Measurements from ENCODE around the gene LUZP2. TPM values are rescaled to one million over a fixed set of nuclear protein-coding genes. Genes with fewer than 3 reads are reported as not detected.

Gene LUZP2
- total and polyA plus RNA-seq, 2 of the 8 experiments (the other 6 are each of a cell fraction or from before 2014, with no cell fraction given): 0.79 to 1.5 TPM

DNA sequence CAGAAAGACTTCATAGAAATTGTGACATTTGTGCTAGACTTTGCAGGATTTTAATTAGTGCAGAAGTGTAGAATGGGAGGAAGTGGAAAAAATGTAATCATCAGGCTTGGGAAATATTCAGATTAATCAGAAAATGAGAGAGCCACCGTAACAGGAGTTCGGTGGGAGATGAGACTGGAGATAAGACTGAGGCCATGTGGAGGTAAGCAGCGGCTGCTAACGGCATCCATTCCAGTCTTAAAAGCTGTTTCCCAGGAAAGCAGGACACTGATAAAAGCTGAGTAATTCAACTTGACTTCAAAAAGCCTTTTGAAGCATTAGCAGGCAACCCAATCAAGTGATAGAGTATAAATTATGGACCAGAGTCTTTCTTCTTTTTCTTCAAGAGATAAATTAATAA is 369.9 kb downstream of the LUZP2 start:
- CTCF ChIA-PET (ENCODE audit: partially characterized antibody): no interaction called here
- no peak for TF ChIP-seq POLR2A (IDR thresholded peaks at IDR 0.05; ENCODE audit: control extremely low read depth in 1 of 2, low read depth in 2 of 2, low read length in 2 of 2)
- no peak for TF ChIP-seq CREB1 (IDR thresholded peaks at IDR 0.05)
- TF ChIP-seq TAF7 (optimal IDR thresholded peaks at IDR 0.05; ENCODE audit: borderline replicate concordance, low read depth, low read length): no peak
- no peak for TF ChIP-seq FOSL1 (IDR thresholded peaks at IDR 0.05; ENCODE audit: insufficient read depth, low read depth, low read length)
- no peak for TF ChIP-seq NANOG (IDR thresholded peaks at IDR 0.05; ENCODE audit: insufficient read depth, low read depth, low read length, poor library complexity, severe bottlenecking)
- TF ChIP-seq EGR1 (IDR thresholded peaks at IDR 0.05; ENCODE audit: borderline replicate concordance, low read depth, low read length): no peak
- TF ChIP-seq CTBP2 (IDR thresholded peaks at IDR 0.05; ENCODE audit: borderline replicate concordance, insufficient read depth, insufficient read length, low read length): no peak
- TF ChIP-seq HDAC2 (IDR thresholded peaks at IDR 0.05; ENCODE audit: borderline replicate concordance in 1 of 2, low read depth in 2 of 2, low read length in 2 of 2): no peak
- no peak for TF ChIP-seq TEAD4 (IDR thresholded peaks at IDR 0.05; ENCODE audit: low read depth, low read length)
- no peak for TF ChIP-seq GABPA (IDR thresholded peaks at IDR 0.05; ENCODE audit: borderline replicate concordance, insufficient read depth, low read length)
- no peak for TF ChIP-seq POLR2AphosphoS5 (IDR thresholded peaks at IDR 0.05; ENCODE audit: low read depth, low read length)
- TF ChIP-seq, protein P1, sequence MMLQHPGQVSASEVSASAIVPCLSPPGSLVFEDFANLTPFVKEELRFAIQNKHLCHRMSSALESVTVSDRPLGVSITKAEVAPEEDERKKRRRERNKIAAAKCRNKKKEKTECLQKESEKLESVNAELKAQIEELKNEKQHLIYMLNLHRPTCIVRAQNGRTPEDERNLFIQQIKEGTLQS (IDR thresholded peaks at IDR 0.05; ENCODE audit: insufficient read depth, low read depth, low read length): no peak
- TF ChIP-seq MAFK (IDR thresholded peaks at IDR 0.05; ENCODE audit: low read depth, low read length): no peak

More for the DNA sequence above, 369.9 kb downstream of the LUZP2 start:
- 87% methylated on average over 4 of the region's 4 CpGs; no CpG with 5 or more reads in 1 of the 2 experiments for WGBS, 2 experiments (ENCODE audit: extremely low coverage in 1 of 2, insufficient coverage in 1 of 2, insufficient read length in 1 of 2, insufficient replicate concordance in 2 of 2, low coverage in 1 of 2, low lambda C conversion rate in 2 of 2, missing lambda C conversion rate in 1 of 2)
- Histone ChIP-seq H3K27ac (ENCODE audit: low read depth, low read length) (no peak overlapping the region), H3K79me1 (ENCODE audit: low read depth, low read length) (no peaks in the 10 kb centered on the region), H3K4me2 (ENCODE audit: insufficient read depth in 1 of 2, low read depth in 2 of 2, low read length in 2 of 2) (no peak overlapping the region), H3K36me3 (ENCODE audit: control insufficient read depth in 2 of 4, insufficient read depth in 4 of 4, low read length in 3 of 4) (no peaks in the 10 kb centered on the region), H3K18ac (ENCODE audit: extremely low read depth, low read length) (no peak overlapping the region), H2BK15ac (ENCODE audit: low read length) (no peak overlapping the region), H4K8ac (ENCODE audit: extremely low read depth, insufficient read depth, low read length) (no peak overlapping the region), H2BK120ac (replicated peaks; ENCODE audit: low read depth, low read length) (no peak overlapping the region), H3K56ac (replicated peaks; ENCODE audit: insufficient read length, low read depth, low read length) (no peak overlapping the region), H3K4me1 (replicated peaks in 1 of 4; ENCODE audit: control insufficient read depth in 3 of 4, insufficient read depth in 4 of 4, low read length in 3 of 4) (no peaks in the 10 kb centered on the region), H3K79me2 (ENCODE audit: control insufficient read depth in 1 of 2, insufficient read depth in 2 of 2, low read length in 2 of 2) (no peaks in the 10 kb centered on the region), H3K23ac (ENCODE audit: insufficient read length) (no peak overlapping the region), H2BK20ac (ENCODE audit: low read length) (no peak overlapping the region), H2BK12ac (ENCODE audit: low read depth, low read length) (no peak overlapping the region), H3K4ac (replicated peaks; ENCODE audit: insufficient read length, low read depth, low read length) (no peak overlapping the region), H3K14ac (ENCODE audit: insufficient read length) (no peak overlapping the region), H3K27me3 (replicated peaks in 1 of 4; ENCODE audit: control insufficient read depth in 3 of 4, extremely low read depth in 1 of 4, insufficient read depth in 3 of 4, low read length in 3 of 4) (no peaks in the 10 kb centered on the region), H4K91ac (replicated peaks; ENCODE audit: insufficient read length, low read length) (no peak overlapping the region), H3K9me3 (ENCODE audit: insufficient read depth in 2 of 2, low read depth in 1 of 2, low read length in 1 of 2) (peaks cover 2% of the 10 kb centered on the region in 2 experiments; a peak in 3 of 4 replicates), H4K20me1 (replicated peaks in 1 of 2; ENCODE audit: control insufficient read depth in 1 of 2, insufficient read depth in 2 of 2, low read length in 2 of 2) (no peaks in the 10 kb centered on the region), H3K4me3 (ENCODE audit: extremely low read depth in 1 of 4, insufficient read depth in 2 of 4, low read depth in 3 of 4, low read length in 4 of 4) (no peak overlapping the region), H3K9ac (replicated peaks in 1 of 4; ENCODE audit: extremely low read depth in 1 of 4, low read depth in 3 of 4, low read length in 3 of 4) (no peak overlapping the region), H2AK5ac (ENCODE audit: low read depth, low read length) (no peak overlapping the region), H4K5ac (ENCODE audit: insufficient read length, low read depth, low read length) (no peak overlapping the region), H3K23me2 (ENCODE audit: low read depth, low read length) (no peaks in the 10 kb centered on the region), H2BK5ac (ENCODE audit: low read depth, low read length) (no peak overlapping the region), H2AFZ (ENCODE audit: low read length) (no peak overlapping the region)
- FAIRE-seq (no peak), DNase-seq (ENCODE audit: low read depth in 1 of 2, low spot score in 2 of 2) (no peak)
- POLR2A ChIA-PET (ENCODE audit: partially characterized antibody): no interaction called here

Data from H1 (cell line).